T follicular helper cell (primary cell): ENCODE data around the gene PKP3.
"Not testable (repeated sequence)": the region's sequence is repeated elsewhere in the genome, so short reads cannot be mapped to it uniquely, and the experiment has no call there.

Experiments used
- DNase-seq: peaks from one replicate; pipeline ENCODE4 v3.0.0-alpha.2; 2020; ENCODE audit warnings: low read depth

Gene PKP3

GRCh38 chr11:377174-377865 lies 16.7 kb upstream of the PKP3 start:
- DNase-seq = no peak

DNA sequence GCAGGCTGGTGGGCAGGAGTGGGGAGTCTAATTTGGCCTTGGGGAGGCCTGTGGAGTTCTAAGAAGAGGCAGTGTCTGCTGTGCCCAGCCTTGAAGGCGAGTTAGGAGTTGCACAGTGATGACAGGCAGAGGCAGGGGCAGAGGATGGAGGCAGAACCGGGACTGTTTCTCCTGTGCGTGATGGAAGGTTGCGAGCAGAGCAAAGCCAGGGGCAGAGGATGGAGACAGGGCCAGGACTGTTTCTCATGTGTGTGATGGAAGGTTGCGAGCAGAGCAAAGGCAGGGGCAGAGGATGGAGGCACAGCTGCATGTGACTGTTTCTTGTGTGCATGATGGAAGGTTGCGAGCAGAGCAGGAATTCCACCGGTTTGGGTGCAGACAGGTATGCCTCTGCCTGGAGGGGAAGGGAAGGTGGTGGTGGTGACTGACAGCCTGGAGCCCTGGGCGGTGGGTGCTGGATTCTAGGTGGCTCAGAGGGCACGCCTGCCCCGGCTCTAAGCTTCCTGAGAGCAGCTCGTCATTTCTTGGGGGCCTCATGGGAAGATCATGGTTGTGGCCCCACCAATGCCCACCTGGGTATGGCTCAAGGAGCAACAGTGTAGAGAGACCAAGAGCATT lies 16.0 kb upstream of the PKP3 start:
- no peak for DNase-seq

DNA sequence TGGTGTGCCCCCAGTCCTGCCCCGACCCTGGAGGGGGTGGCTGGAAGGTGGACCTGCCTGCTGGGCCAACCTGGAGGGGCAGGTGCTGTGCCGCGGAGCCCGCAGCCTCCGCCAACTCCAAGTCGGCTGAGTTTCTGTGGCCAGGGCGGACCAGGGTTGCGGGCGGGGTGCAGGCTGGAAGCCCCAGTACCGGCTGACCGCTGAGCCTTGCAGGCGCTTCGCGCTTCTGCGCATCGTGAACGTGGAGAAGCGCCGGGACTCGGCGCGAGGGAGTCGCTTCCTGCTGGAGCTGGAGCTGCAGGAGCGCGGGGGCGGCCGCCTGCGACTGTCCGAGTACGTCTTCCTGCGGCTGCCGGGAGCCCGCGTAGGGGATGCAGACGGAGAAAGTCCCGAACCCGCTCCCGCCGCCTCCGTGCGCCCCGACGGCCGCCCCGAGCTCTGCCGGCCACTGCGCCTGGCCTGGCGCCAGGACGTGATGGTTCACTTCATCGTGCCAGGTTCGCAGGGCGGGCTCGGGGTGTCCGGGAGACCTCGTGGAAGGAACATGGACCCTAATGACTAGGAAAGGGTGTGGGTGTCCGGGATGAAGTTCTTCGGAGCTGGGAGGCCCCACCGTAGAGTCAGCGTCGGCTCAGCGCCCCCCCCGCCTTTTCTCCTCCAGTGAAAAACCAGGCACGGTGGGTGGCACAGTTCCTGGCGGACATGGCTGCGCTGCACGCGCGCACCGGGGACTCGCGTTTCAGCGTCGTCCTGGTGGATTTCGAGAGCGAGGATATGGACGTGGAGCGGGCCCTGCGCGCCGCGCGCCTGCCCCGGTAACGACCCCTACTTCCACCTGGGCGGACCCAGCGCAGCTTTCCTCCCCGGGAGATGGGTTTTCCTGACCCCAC lies 14.6 kb upstream of the PKP3 start:
- DNase-seq = no peak

- no peak for DNase-seq
Observed at GRCh38 chr11:380095-380480, 13.9 kb upstream of the PKP3 start.

DNA sequence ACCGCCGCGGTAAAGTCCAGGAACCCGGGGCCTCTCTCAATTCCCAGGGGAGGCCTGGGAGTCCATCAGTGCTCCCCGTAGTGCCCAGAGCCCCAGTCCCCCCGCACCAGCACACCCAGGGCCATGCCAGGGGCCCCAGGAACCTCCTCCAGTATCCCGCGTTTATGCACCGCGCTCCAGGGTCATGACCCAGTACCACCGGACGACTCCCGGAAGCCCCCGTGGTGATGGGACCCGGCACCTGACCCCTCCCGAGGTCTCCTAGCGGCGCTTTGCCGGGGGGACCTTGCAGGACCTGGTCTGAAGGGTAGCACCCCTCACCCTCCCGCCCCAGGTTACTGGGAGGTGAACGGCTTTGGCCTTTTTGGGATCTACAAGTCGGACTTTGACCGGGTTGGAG lies 13.5 kb upstream of the PKP3 start:
- DNase-seq = no peak

- no peak for DNase-seq
Observed at GRCh38 chr11:380996-381395, 13.0 kb upstream of the PKP3 start.

GRCh38 chr11:381501-382072 lies 12.4 kb upstream of the PKP3 start:
- DNase-seq = no peak

DNA sequence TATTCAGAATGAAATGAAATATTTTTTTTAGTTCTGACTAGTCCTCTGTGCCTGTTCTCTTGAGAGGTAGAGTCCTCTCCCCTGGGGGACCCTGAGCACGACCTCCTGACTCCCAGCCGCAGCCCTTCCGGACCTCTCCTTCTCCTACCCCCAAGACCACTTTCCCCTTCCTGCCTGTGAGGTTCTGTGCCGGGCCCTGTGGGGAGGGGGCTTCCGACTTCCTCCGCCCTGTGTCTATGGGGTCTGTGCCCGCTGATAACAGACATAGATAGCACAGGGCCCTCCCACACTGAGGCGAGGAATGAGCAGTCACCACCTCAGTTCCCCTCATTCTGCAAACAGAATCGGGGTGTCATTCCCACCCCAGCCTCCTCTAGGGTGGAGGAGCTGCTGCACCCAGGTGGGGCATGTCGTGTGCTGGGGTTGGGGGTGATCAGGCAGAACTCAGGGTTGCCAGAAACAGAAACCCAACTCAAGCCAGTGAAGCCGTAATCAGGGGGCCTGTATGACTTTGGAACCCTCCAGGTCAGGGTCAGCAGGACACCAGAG lies 11.9 kb upstream of the PKP3 start:
- no peak for DNase-seq

- no peak for DNase-seq
Observed at GRCh38 chr11:383431-383830, 10.6 kb upstream of the PKP3 start.

DNA sequence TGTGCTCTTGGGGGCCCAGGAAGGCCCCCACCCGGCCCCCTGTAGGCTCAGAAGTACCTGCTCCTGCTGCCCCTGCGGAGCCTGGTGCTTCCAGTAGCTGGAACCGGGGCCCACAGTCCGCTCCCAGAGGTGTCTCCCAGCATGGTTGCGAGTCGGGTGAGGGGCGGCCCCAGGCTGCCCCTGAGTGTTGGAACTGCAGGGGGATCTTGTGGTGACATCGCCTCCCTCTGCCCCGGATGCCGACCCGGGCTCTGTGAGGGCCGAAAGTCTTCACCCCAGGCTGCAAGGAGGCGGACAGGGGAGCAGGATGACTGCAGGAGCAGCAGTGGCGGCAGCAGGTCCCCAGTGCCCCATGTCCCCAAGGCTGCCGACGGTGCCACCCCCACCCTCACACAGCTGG lies 9.5 kb upstream of the PKP3 start:
- DNase-seq = no peak

DNA sequence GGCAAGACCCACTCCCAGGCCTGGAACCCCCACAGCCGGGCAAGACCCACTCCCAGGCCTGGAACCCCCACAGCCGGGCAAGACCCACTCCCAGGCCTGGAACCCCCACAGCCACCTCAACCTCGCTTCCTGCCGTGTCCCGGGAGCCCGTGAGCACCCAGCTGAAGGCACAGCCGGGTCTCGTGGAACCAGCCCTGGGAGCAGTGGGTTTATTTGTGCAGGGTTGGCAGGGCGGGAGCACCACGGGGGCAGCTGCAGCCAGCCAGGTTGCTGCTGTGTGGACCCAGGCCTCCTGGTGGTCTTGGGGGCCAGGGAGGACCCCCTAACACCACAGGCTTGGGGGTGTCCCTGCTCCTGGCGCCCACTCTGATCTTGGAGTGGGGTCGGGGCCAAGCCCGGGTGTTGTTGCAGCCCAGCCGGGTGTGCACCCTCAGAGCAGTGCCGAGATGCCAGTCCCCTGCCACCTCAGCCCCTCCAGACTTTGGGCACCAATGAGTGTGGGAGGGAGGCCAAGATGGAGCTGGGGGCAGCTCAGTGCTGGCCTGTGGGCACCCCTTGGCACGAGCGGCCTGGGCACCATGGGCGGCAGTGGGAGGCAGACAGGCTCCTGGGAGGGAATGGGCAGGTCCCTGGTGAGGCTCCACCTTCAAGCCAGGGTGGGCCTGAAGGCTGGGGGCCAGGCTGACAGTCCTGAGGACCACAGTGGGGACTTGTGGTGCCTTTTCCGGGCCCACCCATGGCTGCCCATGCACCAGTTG lies 8.2 kb upstream of the PKP3 start:
- DNase-seq = no peak

DNA sequence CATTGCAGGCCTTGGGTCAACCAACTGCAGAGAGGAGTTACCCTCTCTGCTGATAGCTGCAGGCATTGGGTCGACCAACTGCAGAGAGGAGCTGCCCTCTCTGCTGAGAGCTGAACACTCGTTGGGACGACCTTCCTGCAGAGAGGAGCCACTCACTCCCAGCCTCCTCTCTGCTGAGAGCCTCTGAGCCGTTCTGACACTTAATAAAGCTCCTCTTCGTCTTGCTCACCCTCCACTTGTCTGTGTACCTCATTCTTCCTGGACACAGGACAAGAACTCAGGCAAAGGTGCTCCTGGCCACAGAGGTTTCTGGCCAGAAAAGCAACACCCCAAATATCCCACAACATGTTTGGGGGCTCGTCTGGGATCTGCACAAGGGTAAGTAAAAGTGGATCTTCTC lies 7.5 kb upstream of the PKP3 start:
- no peak for DNase-seq

GRCh38 chr11:387193-387793 lies 6.7 kb upstream of the PKP3 start:
- DNase-seq = no peak

DNA sequence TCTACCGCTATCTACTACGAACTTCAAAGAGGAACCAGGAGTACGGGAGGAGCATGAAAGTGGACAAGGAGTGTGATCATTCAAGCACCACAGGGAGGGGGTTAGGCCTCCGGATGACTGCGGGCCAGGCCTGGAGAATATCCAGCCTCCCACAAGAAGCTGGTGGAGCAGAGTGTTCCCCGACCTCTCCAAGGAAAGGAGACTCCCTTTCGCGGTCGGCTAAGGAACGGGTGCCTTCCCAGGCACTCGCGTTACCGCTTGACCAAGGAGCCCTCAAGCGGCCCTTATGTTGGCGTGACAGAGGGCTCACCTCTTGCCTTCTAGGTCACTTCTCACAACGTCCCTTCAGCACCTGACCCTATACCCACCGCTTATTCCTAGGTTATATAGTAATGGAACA lies 4.6 kb upstream of the PKP3 start:
- not testable (repeated sequence) for DNase-seq

- no peak for DNase-seq
Observed at GRCh38 chr11:390175-390574, 3.8 kb upstream of the PKP3 start.

GRCh38 chr11:391117-392017 lies 2.6 kb upstream of the PKP3 start:
- DNase-seq = no peak

GRCh38 chr11:392102-392777 lies 1.8 kb upstream of the PKP3 start:
- DNase-seq = no peak

- no peak for DNase-seq
Observed at GRCh38 chr11:393219-394033, 583 bp upstream of the PKP3 start.
